Right kidney (tissue), 9 donors: ENCODE results near the gene FOXB1.

Experiments
- DNase-seq: peaks from one replicate; pipeline ENCODE4 v3.0.0-alpha.2; 2016
- long read RNA-seq, 8 donors: transcript quantifications; one replicate each; lab custom pipeline, GENCODE V29; 2026

The FOXB1 gene
- long read RNA-seq, donor 1 = 0 reads
- long read RNA-seq, donor 2 = 0 reads
- long read RNA-seq, donor 3 = 0 reads
- long read RNA-seq, donor 4 = 0 reads
- long read RNA-seq, donor 5 = 0 reads
- long read RNA-seq, donor 6 = 0 reads
- long read RNA-seq, donor 7 = 0 reads
- long read RNA-seq, donor 8 = 0 reads

- peak; percentile 81 for DNase-seq
Measured at GRCh38 chr15:60004009-60004845, at the start of gene FOXB1. FOXB1 (plus strand) TSS chr15:60004311; CDS start chr15:60004964, 653 bp downstream.

- DNase-seq = no peak
Measured at GRCh38 chr15:59958288-59958687, 45.8 kb upstream of the FOXB1 start.

- no peak for DNase-seq
Measured at GRCh38 chr15:59960318-59960717, 43.8 kb upstream of the FOXB1 start.

- no peak for DNase-seq
Measured at GRCh38 chr15:59963322-59963721, 40.8 kb upstream of the FOXB1 start.

GRCh38 chr15:59963925-59964324 is 40.2 kb upstream of the FOXB1 start:
- no peak for DNase-seq

GRCh38 chr15:59965741-59966140 is 38.4 kb upstream of the FOXB1 start:
- no peak for DNase-seq

- DNase-seq = no peak
Measured at GRCh38 chr15:59966262-59966661, 37.8 kb upstream of the FOXB1 start.

GRCh38 chr15:59968314-59968713 is 35.8 kb upstream of the FOXB1 start:
- DNase-seq = no peak

GRCh38 chr15:59972241-59972640 is 31.9 kb upstream of the FOXB1 start:
- no peak for DNase-seq

- no peak for DNase-seq
Measured at GRCh38 chr15:59976480-59977271, 27.4 kb upstream of the FOXB1 start.

- DNase-seq = no peak
Measured at GRCh38 chr15:59991834-59992233, 12.3 kb upstream of the FOXB1 start.

GRCh38 chr15:59993041-59993750 is 10.9 kb upstream of the FOXB1 start:
- peak; percentile 11 for DNase-seq

- DNase-seq = peak; percentile 58
Measured at GRCh38 chr15:59993950-59994401, 10.1 kb upstream of the FOXB1 start.

- DNase-seq = no peak
Measured at GRCh38 chr15:59994526-59994887, 9.6 kb upstream of the FOXB1 start.

GRCh38 chr15:59994888-59995557 is 9.1 kb upstream of the FOXB1 start:
- DNase-seq = peak; percentile 76

GRCh38 chr15:59995568-59996297 is 8.4 kb upstream of the FOXB1 start:
- DNase-seq = peak; percentile 57

GRCh38 chr15:59996298-59997041 is 7.6 kb upstream of the FOXB1 start:
- DNase-seq = peak; percentile 68

- DNase-seq = peak; percentile 79
Measured at GRCh38 chr15:59997070-59997701, 6.9 kb upstream of the FOXB1 start.

GRCh38 chr15:59998305-59998949 is 5.7 kb upstream of the FOXB1 start:
- DNase-seq = peak; percentile 42
